ENCODE data around the gene CDK14.

Gene CDK14

GRCh38 chr7:91093181-91093580 is 497.1 kb downstream of the CDK14 start:
- no peak for DNase-seq (ENCODE audit: low spot score)

- no peak for DNase-seq (ENCODE audit: low spot score)
These were observed 502.4 kb downstream of the CDK14 start for GRCh38 chr7:91098566-91098965.

GRCh38 chr7:91103363-91103762 is 507.2 kb downstream of the CDK14 start:
- DNase-seq (ENCODE audit: low spot score) = no peak

- no peak for DNase-seq (ENCODE audit: low spot score)
These were observed 511.3 kb downstream of the CDK14 start for GRCh38 chr7:91107460-91107859.

GRCh38 chr7:91109200-91109599 is 513.1 kb downstream of the CDK14 start:
- DNase-seq (ENCODE audit: low spot score) = no peak

GRCh38 chr7:91112902-91113341 is 516.8 kb downstream of the CDK14 start:
- DNase-seq (ENCODE audit: low spot score) = no peak

GRCh38 chr7:91114232-91114631 is 518.1 kb downstream of the CDK14 start:
- DNase-seq (ENCODE audit: low spot score) = no peak

- DNase-seq (ENCODE audit: low spot score) = no peak
These were observed 530.6 kb downstream of the CDK14 start for GRCh38 chr7:91126762-91127161.

- no peak for DNase-seq (ENCODE audit: low spot score)
These were observed 531.2 kb downstream of the CDK14 start for GRCh38 chr7:91127325-91127724.

GRCh38 chr7:91127959-91128358 is 531.8 kb downstream of the CDK14 start:
- no peak for DNase-seq (ENCODE audit: low spot score)

- DNase-seq (ENCODE audit: low spot score) = no peak
These were observed 532.7 kb downstream of the CDK14 start for GRCh38 chr7:91128683-91129348.

GRCh38 chr7:91135300-91135699 is 539.2 kb downstream of the CDK14 start:
- DNase-seq (ENCODE audit: low spot score) = no peak

GRCh38 chr7:91135703-91136430 is 539.7 kb downstream of the CDK14 start:
- DNase-seq (ENCODE audit: low spot score) = no peak

GRCh38 chr7:91137153-91137787 is 541.1 kb downstream of the CDK14 start:
- DNase-seq (ENCODE audit: low spot score) = no peak

- no peak for DNase-seq (ENCODE audit: low spot score)
These were observed 541.8 kb downstream of the CDK14 start for GRCh38 chr7:91137788-91138368.

- no peak for DNase-seq (ENCODE audit: low spot score)
These were observed 544.2 kb downstream of the CDK14 start for GRCh38 chr7:91140286-91140685.

GRCh38 chr7:91140982-91141381 is 544.9 kb downstream of the CDK14 start:
- no peak for DNase-seq (ENCODE audit: low spot score)

- DNase-seq (ENCODE audit: low spot score) = no peak
These were observed 546.6 kb downstream of the CDK14 start for GRCh38 chr7:91142743-91143142.

- no peak for DNase-seq (ENCODE audit: low spot score)
These were observed 553.5 kb downstream of the CDK14 start for GRCh38 chr7:91149341-91150246.

- no peak for DNase-seq (ENCODE audit: low spot score)
These were observed 555.8 kb downstream of the CDK14 start for GRCh38 chr7:91151916-91152315.

- DNase-seq (ENCODE audit: low spot score) = no peak
These were observed 560.4 kb downstream of the CDK14 start for GRCh38 chr7:91156316-91157185.
